Measurements from ENCODE around the gene NPW. TPM values are rescaled to one million over a fixed set of nuclear protein-coding genes. Genes with fewer than 3 reads are reported as not detected.

NPW gene
- total and polyA plus RNA-seq, 9 of the 15 experiments (the other 6 are each of a cell fraction or from before 2014, with no cell fraction given), result 0.14 to 4.0 (median 2.6) TPM; not detected in 4

- Histone ChIP-seq H3K4me3 (no peak overlapping the region), H3K79me2 (ENCODE audit: control insufficient read depth, insufficient read depth, low read length) (no peaks in the 10 kb centered on the region), H3K9ac (ENCODE audit: insufficient read depth in 1 of 2, low read depth in 2 of 2, low read length in 2 of 2) (peak overlapping the region in 1 of 2 experiments; percentile 28; a peak in 1 of 4 replicates), H3K9me3 (replicated peaks; ENCODE audit: control insufficient read depth, insufficient read depth, low read depth, low read length) (no peaks in the 10 kb centered on the region), H4K20me1 (replicated peaks; ENCODE audit: control insufficient read depth, insufficient read depth, low read length) (no peaks in the 10 kb centered on the region), H2AFZ (ENCODE audit: low read depth, low read length) (no peak overlapping the region), H3K4me1 (replicated peaks in 1 of 2; ENCODE audit: control insufficient read depth in 2 of 2, insufficient read depth in 2 of 2, low read length in 2 of 2) (peaks cover 0 to 34% of the 10 kb centered on the region in 2 experiments; a peak in 2 of 5 replicates), H3K9me1 (ENCODE audit: control insufficient read depth, insufficient read depth, low read length) (no peaks in the 10 kb centered on the region), H3K27ac (ENCODE audit: extremely low read depth, low read depth, low read length) (no peak overlapping the region), H3K36me3 (ENCODE audit: control insufficient read depth, insufficient read depth, low read length) (peaks cover 27% of the 10 kb centered on the region; the same call in 1 of the 3 replicates), H3K4me2 (ENCODE audit: insufficient read depth, low read length) (no peak overlapping the region), H3K27me3 (ENCODE audit: control insufficient read depth in 2 of 2, insufficient read depth in 2 of 2, low read length in 2 of 2) (no peaks in the 10 kb centered on the region)
- BruUV-seq (replicated peaks), result no TSS peak
- in situ Hi-C loops (cut with MboI) (no loop called here), intact Hi-C loops (cut with micrococcal nuclease) (no loop called here)
- FAIRE-seq, result no peak
- POLR2A ChIA-PET, result interaction anchor here (1.1 kb wide), 1 partner anchor 10 kb away, joined by 3 read pairs; no protein-coding TSS in a partner anchor
- no peak for DNase-seq (ENCODE audit: extremely low read depth in 1 of 4, low spot score in 3 of 4)
- ATAC-seq, result no peak
- 74% methylated on average over 17 of the region's 17 CpGs for WGBS (ENCODE audit: insufficient coverage, low coverage, missing lambda C conversion rate)
- CTCF ChIA-PET (ENCODE audit: low intra/inter-chr PET ratio), result no interaction called here
- no peak for TF ChIP-seq ZNF584 (CRISPR knock-in tag; IDR thresholded peaks at IDR 0.05; ENCODE audit: low read depth)
- TF ChIP-seq HDAC3 (IDR thresholded peaks at IDR 0.05; ENCODE audit: borderline replicate concordance, partially characterized antibody), result no peak
- TF ChIP-seq PBX2 (CRISPR knock-in tag; IDR thresholded peaks at IDR 0.05; ENCODE audit: low read depth), result no peak
- no peak for TF ChIP-seq PBX2 (tag; conservative IDR thresholded peaks at IDR 0.05; ENCODE audit: low read depth)
- TF ChIP-seq RBFOX2 (IDR thresholded peaks at IDR 0.05; ENCODE audit: low read depth, low read length), result 0 out of 2 replicates have a peak, but pooled peaks have one; percentile 8
- TF ChIP-seq VEZF1 (CRISPR knock-in tag; IDR thresholded peaks at IDR 0.05), result no peak
- TF ChIP-seq POLR2G (IDR thresholded peaks at IDR 0.05; ENCODE audit: low read depth, low read length), result 0 out of 2 replicates have a peak, but pooled peaks have one; percentile 3
- no peak for TF ChIP-seq ZNF699 (CRISPR knock-in tag; IDR thresholded peaks at IDR 0.05; ENCODE audit: insufficient replicate concordance)
- TF ChIP-seq TAF7 (tag; IDR thresholded peaks at IDR 0.05), result no peak
These were observed 40.8 kb downstream of the NPW start for GRCh38 chr16:2060346-2060745.

Data from K562 (cell line).